ENCODE data around the gene GCC1.

Gene GCC1

GRCh38 chr7:127585044-127585953 is at the start of gene GCC1:
Gene GCC1 (minus strand): TSS chr7:127585596. CDS start chr7:127585182, 414 bp downstream.
- DNase-seq (ENCODE audit: insufficient read length, low spot score) (peak; percentile 91), FAIRE-seq (peak; percentile 78)

GRCh38 chr7:127632276-127632910 is 47.0 kb upstream of the GCC1 start:
- FAIRE-seq, result no peak

GRCh38 chr7:127629268-127629854 is 44.0 kb upstream of the GCC1 start:
- no peak for DNase-seq (ENCODE audit: insufficient read length, low spot score)
- FAIRE-seq, result no peak

More at GRCh38 chr7:127632276-127632910, 47.0 kb upstream of the GCC1 start:
- DNase-seq (ENCODE audit: insufficient read length, low spot score), result no peak

GRCh38 chr7:127628445-127628844 is 43.0 kb upstream of the GCC1 start:
- no peak for FAIRE-seq
- DNase-seq (ENCODE audit: insufficient read length, low spot score), result no peak

GRCh38 chr7:127625331-127625730 is 39.9 kb upstream of the GCC1 start:
- DNase-seq (ENCODE audit: insufficient read length, low spot score), result no peak
- FAIRE-seq, result no peak

- DNase-seq (ENCODE audit: insufficient read length, low spot score) (no peak), FAIRE-seq (no peak)
Measured at GRCh38 chr7:127620406-127621233, 35.2 kb upstream of the GCC1 start.

- DNase-seq (ENCODE audit: insufficient read length, low spot score) (no peak), FAIRE-seq (no peak)
Measured at GRCh38 chr7:127619681-127620405, 34.4 kb upstream of the GCC1 start.

GRCh38 chr7:127618775-127619174 is 33.4 kb upstream of the GCC1 start:
- FAIRE-seq, result no peak
- DNase-seq (ENCODE audit: insufficient read length, low spot score), result no peak

GRCh38 chr7:127618042-127618441 is 32.6 kb upstream of the GCC1 start, which contains the start of gene PAX4:
Gene PAX4 (minus strand): TSS chr7:127618142. CDS start chr7:127615928, 2,214 bp downstream.
- FAIRE-seq, result no peak

GRCh38 chr7:127616724-127617123 is 31.3 kb upstream of the GCC1 start:
- no peak for FAIRE-seq
- no peak for DNase-seq (ENCODE audit: insufficient read length, low spot score)

More at GRCh38 chr7:127618042-127618441, 32.6 kb upstream of the GCC1 start, which contains the start of gene PAX4:
- DNase-seq (ENCODE audit: insufficient read length, low spot score), result no peak

- DNase-seq (ENCODE audit: insufficient read length, low spot score) (no peak), FAIRE-seq (no peak)
Measured at GRCh38 chr7:127612263-127612662, 26.9 kb upstream of the GCC1 start.

- DNase-seq (ENCODE audit: insufficient read length, low spot score) (no peak), FAIRE-seq (no peak)
Measured at GRCh38 chr7:127609297-127609696, 23.9 kb upstream of the GCC1 start.

- DNase-seq (ENCODE audit: insufficient read length, low spot score) (no peak), FAIRE-seq (no peak)
Measured at GRCh38 chr7:127608446-127608845, 23.1 kb upstream of the GCC1 start.

- DNase-seq (ENCODE audit: insufficient read length, low spot score) (no peak), FAIRE-seq (no peak)
Measured at GRCh38 chr7:127600885-127601284, 15.5 kb upstream of the GCC1 start.

GRCh38 chr7:127598318-127598717 is 12.9 kb upstream of the GCC1 start:
- FAIRE-seq (no peak), DNase-seq (ENCODE audit: insufficient read length, low spot score) (no peak)

- no peak for FAIRE-seq
- DNase-seq (ENCODE audit: insufficient read length, low spot score), result no peak
Measured at GRCh38 chr7:127595737-127596136, 10.3 kb upstream of the GCC1 start.

- no peak for FAIRE-seq
Measured at GRCh38 chr7:127594490-127594889, 9.1 kb upstream of the GCC1 start.

GRCh38 chr7:127592550-127592949 is 7.2 kb upstream of the GCC1 start:
- DNase-seq (ENCODE audit: insufficient read length, low spot score) (no peak), FAIRE-seq (no peak)

More at GRCh38 chr7:127594490-127594889, 9.1 kb upstream of the GCC1 start:
- DNase-seq (ENCODE audit: insufficient read length, low spot score), result no peak

- FAIRE-seq (no peak), DNase-seq (ENCODE audit: insufficient read length, low spot score) (no peak)
Measured at GRCh38 chr7:127591591-127591990, 6.2 kb upstream of the GCC1 start.

- FAIRE-seq (no peak), DNase-seq (ENCODE audit: insufficient read length, low spot score) (no peak)
Measured at GRCh38 chr7:127591189-127591588, 5.8 kb upstream of the GCC1 start.

Data from GM19239 (cell line).